Peyer's patch (tissue), 4 donors: ENCODE data around the gene RPL22.

Experiments
- CTCF ChIP-seq, 6 experiments: fragments of 450-650 bp in 4 of 6; fragments of 200-600 bp in 2 of 6; sonication (generic) in 1 of 6; IDR thresholded peaks; one replicate each; pipeline ENCODE4 v1.5.1; 2017 to 2019; ENCODE audit warnings: antibody characterized with exemption in 6 of 6, mild to moderate bottlenecking in 3 of 6, moderate library complexity in 1 of 6
- POLR2A ChIP-seq, 2 donors: fragments of 450-650 bp; IDR thresholded peaks; one replicate each; pipeline ENCODE4 v1.5.1; 2017; ENCODE audit warnings: antibody characterized with exemption in 2 of 2, mild to moderate bottlenecking in 2 of 2, moderate library complexity in 2 of 2

GRCh38 chr1:6207921-6208320 lies 8.5 kb upstream of the RPL22 start:
- TF ChIP-seq POLR2A (IDR thresholded peaks at IDR 0.05) (no peak), CTCF (IDR thresholded peaks at IDR 0.05) (no peak)
